OCI-LY1 (cell line): ENCODE results near the gene KLF5.

Source experiments
- H2AFZ ChIP-seq: fragments of 200-600 bp; sonication (generic), shearing (Covaris generic); 2 replicates; pipeline ENCODE4 v1.6.0; 2014; ENCODE audit warnings: antibody characterized with exemption, mild to moderate bottlenecking, low read length
- H3F3A ChIP-seq: fragments of 200-600 bp; sonication (generic), shearing (Covaris generic); 2 replicates; pipeline ENCODE4 v1.6.0; 2014; ENCODE audit warnings: mild to moderate bottlenecking, antibody characterized with exemption, low read length, moderate library complexity; ENCODE audit not compliant: insufficient read depth
- H3K27ac ChIP-seq: fragments of 200-600 bp; sonication (generic); 2 replicates; pipeline ENCODE4 v1.5.1; 2014; ENCODE audit warnings: low read length, mixed run types, mild to moderate bottlenecking, low read depth; ENCODE audit not compliant: poor library complexity, severe bottlenecking
- H3K27me3 ChIP-seq: fragments of 200-600 bp; sonication (generic); 2 replicates; pipeline ENCODE4 v1.6.0; 2014; ENCODE audit warnings: antibody characterized with exemption, mild to moderate bottlenecking, low read length, moderate library complexity; ENCODE audit not compliant: insufficient read depth
- H3K36me3 ChIP-seq: fragments of 200-600 bp; sonication (generic); 2 replicates; pipeline ENCODE4 v1.6.1; 2014; ENCODE audit warnings: mild to moderate bottlenecking, antibody characterized with exemption, low read length, moderate library complexity, mixed read lengths; ENCODE audit not compliant: insufficient read depth
- H3K4me1 ChIP-seq: fragments of 200-600 bp; sonication (generic); 2 replicates; pipeline ENCODE4 v1.5.1; 2014; ENCODE audit warnings: mild to moderate bottlenecking, low read length, moderate library complexity; ENCODE audit not compliant: insufficient read depth, severe bottlenecking
- H3K4me2 ChIP-seq: fragments of 200-600 bp; sonication (generic), shearing (Covaris generic); 2 replicates; pipeline ENCODE4 v1.6.1; 2014; ENCODE audit warnings: low read length
- H3K4me3 ChIP-seq: fragments of 200-600 bp; sonication (generic); 2 replicates; pipeline ENCODE4 v1.5.1; 2014; ENCODE audit warnings: low read length, low read depth, mild to moderate bottlenecking, mixed read lengths; ENCODE audit not compliant: poor library complexity, severe bottlenecking
- H3K79me2 ChIP-seq: fragments of 200-600 bp; shearing (Covaris generic); 2 replicates; pipeline ENCODE4 v1.6.1; 2016; ENCODE audit warnings: mixed run types, low read length, mixed read lengths; ENCODE audit not compliant: insufficient read depth
- H3K9ac ChIP-seq: fragments of 200-600 bp; sonication (generic), shearing (Covaris generic); 2 replicates; pipeline ENCODE4 v1.6.1; 2014; ENCODE audit warnings: mild to moderate bottlenecking, low read length, mixed read lengths
- H3K9me2 ChIP-seq: fragments of 200-600 bp; sonication (generic), shearing (Covaris generic); 2 replicates; pipeline ENCODE4 v1.6.1; 2014; ENCODE audit warnings: low read depth, mild to moderate bottlenecking, low read length, mixed read lengths
- H3K9me3 ChIP-seq: fragments of 200-600 bp; shearing (Covaris generic); 2 replicates; pipeline ENCODE4 v1.6.1; 2014; ENCODE audit warnings: low read length, mixed read lengths
- H4K20me1 ChIP-seq: fragments of 200-600 bp; sonication (generic), shearing (Covaris generic); 2 replicates; pipeline ENCODE4 v1.6.0; 2016; ENCODE audit warnings: mild to moderate bottlenecking, low read length; ENCODE audit not compliant: insufficient read depth
- CTCF ChIP-seq: fragments of 200-600 bp; sonication (generic), shearing (Covaris generic); IDR thresholded peaks from 2 replicates; pipeline ENCODE4 v1.5.1; 2017; ENCODE audit warnings: mild to moderate bottlenecking, antibody characterized with exemption, low read length, moderate library complexity, mixed read lengths
- EZH2 ChIP-seq: fragments of 200-600 bp; sonication (generic), shearing (Covaris generic); IDR thresholded peaks from 2 replicates; pipeline ENCODE4 v1.8.0; 2017; ENCODE audit warnings: borderline replicate concordance, mixed run types, mild to moderate bottlenecking, antibody characterized with exemption, low read length, moderate library complexity, mixed read lengths

The KLF5 gene

GRCh38 chr13:73074014-73074413 lies 15.2 kb downstream of the KLF5 start:
- Histone ChIP-seq H3K4me3 (no peak overlapping the region), H3F3A (no peaks in the 10 kb centered on the region), H4K20me1 (no peaks in the 10 kb centered on the region), H3K27ac (no peak overlapping the region), H3K4me1 (no peaks in the 10 kb centered on the region), H3K36me3 (no peaks in the 10 kb centered on the region), H3K79me2 (no peaks in the 10 kb centered on the region), H3K4me2 (no peak overlapping the region), H3K9ac (no peak overlapping the region), H3K9me3 (no peaks in the 10 kb centered on the region), H2AFZ (no peak overlapping the region), H3K27me3 (no peaks in the 10 kb centered on the region), H3K9me2 (no peaks in the 10 kb centered on the region)
- TF ChIP-seq CTCF (no peak), EZH2 (no peak)

- Histone ChIP-seq H3K27ac (no peak overlapping the region), H4K20me1 (no peaks in the 10 kb centered on the region), H3K9ac (no peak overlapping the region), H3K4me1 (no peaks in the 10 kb centered on the region), H3K4me3 (no peak overlapping the region), H2AFZ (no peak overlapping the region), H3F3A (no peaks in the 10 kb centered on the region), H3K9me3 (no peaks in the 10 kb centered on the region), H3K9me2 (no peaks in the 10 kb centered on the region), H3K4me2 (no peak overlapping the region), H3K36me3 (no peaks in the 10 kb centered on the region), H3K79me2 (no peaks in the 10 kb centered on the region), H3K27me3 (no peaks in the 10 kb centered on the region)
- TF ChIP-seq EZH2 (no peak), CTCF (no peak)
These were observed 16.1 kb downstream of the KLF5 start for GRCh38 chr13:73074926-73075325.

- H3K36me3 ChIP-seq: no peaks in the 10 kb centered on the region
- H3K9me2 ChIP-seq: no peaks in the 10 kb centered on the region
- H4K20me1 ChIP-seq: no peaks in the 10 kb centered on the region
- H3F3A ChIP-seq: no peaks in the 10 kb centered on the region
- no peak overlapping the region for H3K27ac ChIP-seq
- no peak overlapping the region for H3K4me2 ChIP-seq
- no peak for TF ChIP-seq CTCF
- TF ChIP-seq EZH2: no peak
- no peak overlapping the region for H3K9ac ChIP-seq
- no peaks in the 10 kb centered on the region for H3K79me2 ChIP-seq
- H3K4me3 ChIP-seq: no peak overlapping the region
- no peaks in the 10 kb centered on the region for H3K9me3 ChIP-seq
- H3K4me1 ChIP-seq: no peaks in the 10 kb centered on the region
- H2AFZ ChIP-seq: no peak overlapping the region
- H3K27me3 ChIP-seq: no peaks in the 10 kb centered on the region
These were observed 16.7 kb downstream of the KLF5 start for GRCh38 chr13:73075546-73075945.
